ENCODE results near the gene RASAL2. TPM values are rescaled to one million over a fixed set of nuclear protein-coding genes. Genes with fewer than 3 reads are reported as not detected.

RASAL2 gene
- total and polyA plus RNA-seq, 2 of the 13 experiments (the other 11 are each of a cell fraction or from before 2014, with no cell fraction given), result 5.4 to 5.9 TPM

DNA sequence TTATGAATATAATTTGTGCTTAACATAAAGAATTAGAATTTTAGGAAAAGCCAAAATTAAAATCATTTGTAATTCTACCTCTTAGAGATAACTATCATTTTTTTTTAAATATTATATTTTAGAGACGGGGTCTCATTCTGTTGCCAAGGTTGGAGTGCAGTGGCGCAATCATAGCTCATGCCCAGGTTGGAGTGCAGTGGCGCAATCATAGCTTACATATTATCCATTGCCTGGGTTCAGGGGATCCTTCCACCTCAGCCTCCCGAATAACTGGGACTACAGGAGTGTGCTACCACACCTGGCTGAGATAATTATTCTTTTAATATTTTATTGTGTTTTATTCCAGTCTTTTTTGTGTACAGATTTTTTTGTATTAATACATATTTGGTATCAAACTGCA is 8.3 kb downstream of the RASAL2 start (continued):
- TF ChIP-seq, protein P1, sequence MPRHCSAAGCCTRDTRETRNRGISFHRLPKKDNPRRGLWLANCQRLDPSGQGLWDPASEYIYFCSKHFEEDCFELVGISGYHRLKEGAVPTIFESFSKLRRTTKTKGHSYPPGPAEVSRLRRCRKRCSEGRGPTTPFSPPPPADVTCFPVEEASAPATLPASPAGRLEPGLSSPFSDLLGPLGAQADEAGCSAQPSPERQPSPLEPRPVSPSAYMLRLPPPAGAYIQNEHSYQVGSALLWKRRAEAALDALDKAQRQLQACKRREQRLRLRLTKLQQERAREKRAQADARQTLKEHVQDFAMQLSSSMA (CRISPR knock-in tag; IDR thresholded peaks at IDR 0.05), result no peak
- TF ChIP-seq FOXC1 (CRISPR knock-in tag; IDR thresholded peaks at IDR 0.05; ENCODE audit: borderline replicate concordance) (no peak), ZFP37 (CRISPR knock-in tag; IDR thresholded peaks at IDR 0.05; ENCODE audit: borderline replicate concordance) (no peak), ADNP (CRISPR knock-in tag; IDR thresholded peaks at IDR 0.05) (no peak), TBP (CRISPR knock-in tag; IDR thresholded peaks at IDR 0.05) (no peak), SALL1 (CRISPR knock-in tag; IDR thresholded peaks at IDR 0.05) (peak; percentile 48; the same call in 1 of the 2 replicates), SNAI1 (CRISPR knock-in tag; IDR thresholded peaks at IDR 0.05; ENCODE audit: borderline replicate concordance) (no peak), HIVEP1 (CRISPR knock-in tag; IDR thresholded peaks at IDR 0.05) (no peak), SP140L (CRISPR knock-in tag; IDR thresholded peaks at IDR 0.05; ENCODE audit: borderline replicate concordance) (no peak), ESRRA (CRISPR knock-in tag; IDR thresholded peaks at IDR 0.05; ENCODE audit: low read depth) (no peak), ATF7-NPFF (CRISPR knock-in tag; IDR thresholded peaks at IDR 0.05; ENCODE audit: low read depth) (no peak), HMG20A (CRISPR knock-in tag; IDR thresholded peaks at IDR 0.05; ENCODE audit: borderline replicate concordance) (no peak), HOXA3 (CRISPR knock-in tag; IDR thresholded peaks at IDR 0.05) (peak; percentile 31; the same call in 1 of the 2 replicates), BHLHE40 (IDR thresholded peaks at IDR 0.05; ENCODE audit: low read length) (no peak), ZNF772 (CRISPR knock-in tag; IDR thresholded peaks at IDR 0.05) (no peak), ZSCAN31 (CRISPR knock-in tag; IDR thresholded peaks at IDR 0.05; ENCODE audit: low read depth) (no peak), MEIS2 (CRISPR knock-in tag; IDR thresholded peaks at IDR 0.05) (no peak), ZZZ3 (CRISPR knock-in tag; IDR thresholded peaks at IDR 0.05; ENCODE audit: borderline replicate concordance) (no peak)
- TF ChIP-seq, protein P2, sequence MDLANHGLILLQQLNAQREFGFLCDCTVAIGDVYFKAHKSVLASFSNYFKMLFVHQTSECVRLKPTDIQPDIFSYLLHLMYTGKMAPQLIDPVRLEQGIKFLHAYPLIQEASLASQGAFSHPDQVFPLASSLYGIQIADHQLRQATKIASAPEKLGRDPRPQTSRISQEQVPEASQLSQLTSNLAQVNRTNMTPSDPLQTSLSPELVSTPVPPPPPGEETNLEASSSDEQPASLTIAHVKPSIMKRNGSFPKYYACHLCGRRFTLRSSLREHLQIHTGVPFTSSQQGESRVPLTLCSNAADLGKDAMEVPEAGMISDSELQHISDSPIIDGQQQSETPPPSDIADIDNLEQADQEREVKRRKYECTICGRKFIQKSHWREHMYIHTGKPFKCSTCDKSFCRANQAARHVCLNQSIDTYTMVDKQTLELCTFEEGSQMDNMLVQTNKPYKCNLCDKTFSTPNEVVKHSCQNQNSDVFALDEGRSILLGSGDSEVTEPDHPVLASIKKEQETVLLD (CRISPR knock-in tag; IDR thresholded peaks at IDR 0.05; ENCODE audit: low read depth), result no peak
- TF ChIP-seq, protein P3, sequence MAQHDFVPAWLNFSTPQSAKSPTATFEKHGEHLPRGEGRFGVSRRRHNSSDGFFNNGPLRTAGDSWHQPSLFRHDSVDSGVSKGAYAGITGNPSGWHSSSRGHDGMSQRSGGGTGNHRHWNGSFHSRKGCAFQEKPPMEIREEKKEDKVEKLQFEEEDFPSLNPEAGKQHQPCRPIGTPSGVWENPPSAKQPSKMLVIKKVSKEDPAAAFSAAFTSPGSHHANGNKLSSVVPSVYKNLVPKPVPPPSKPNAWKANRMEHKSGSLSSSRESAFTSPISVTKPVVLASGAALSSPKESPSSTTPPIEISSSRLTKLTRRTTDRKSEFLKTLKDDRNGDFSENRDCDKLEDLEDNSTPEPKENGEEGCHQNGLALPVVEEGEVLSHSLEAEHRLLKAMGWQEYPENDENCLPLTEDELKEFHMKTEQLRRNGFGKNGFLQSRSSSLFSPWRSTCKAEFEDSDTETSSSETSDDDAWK (CRISPR knock-in tag; IDR thresholded peaks at IDR 0.05), result no peak
- TF ChIP-seq, protein P4, sequence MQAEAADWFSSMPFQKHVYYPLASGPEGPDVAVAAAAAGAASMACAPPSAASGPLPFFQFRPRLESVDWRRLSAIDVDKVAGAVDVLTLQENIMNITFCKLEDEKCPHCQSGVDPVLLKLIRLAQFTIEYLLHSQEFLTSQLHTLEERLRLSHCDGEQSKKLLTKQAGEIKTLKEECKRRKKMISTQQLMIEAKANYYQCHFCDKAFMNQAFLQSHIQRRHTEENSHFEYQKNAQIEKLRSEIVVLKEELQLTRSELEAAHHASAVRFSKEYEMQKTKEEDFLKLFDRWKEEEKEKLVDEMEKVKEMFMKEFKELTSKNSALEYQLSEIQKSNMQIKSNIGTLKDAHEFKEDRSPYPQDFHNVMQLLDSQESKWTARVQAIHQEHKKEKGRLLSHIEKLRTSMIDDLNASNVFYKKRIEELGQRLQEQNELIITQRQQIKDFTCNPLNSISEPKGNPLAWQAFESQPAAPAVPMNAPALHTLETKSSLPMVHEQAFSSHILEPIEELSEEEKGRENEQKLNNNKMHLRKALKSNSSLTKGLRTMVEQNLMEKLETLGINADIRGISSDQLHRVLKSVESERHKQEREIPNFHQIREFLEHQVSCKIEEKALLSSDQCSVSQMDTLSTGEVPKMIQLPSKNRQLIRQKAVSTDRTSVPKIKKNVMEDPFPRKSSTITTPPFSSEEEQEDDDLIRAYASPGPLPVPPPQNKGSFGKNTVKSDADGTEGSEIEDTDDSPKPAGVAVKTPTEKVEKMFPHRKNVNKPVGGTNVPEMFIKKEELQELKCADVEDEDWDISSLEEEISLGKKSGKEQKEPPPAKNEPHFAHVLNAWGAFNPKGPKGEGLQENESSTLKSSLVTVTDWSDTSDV (CRISPR knock-in tag; IDR thresholded peaks at IDR 0.05), result no peak
- TF ChIP-seq, protein P5, sequence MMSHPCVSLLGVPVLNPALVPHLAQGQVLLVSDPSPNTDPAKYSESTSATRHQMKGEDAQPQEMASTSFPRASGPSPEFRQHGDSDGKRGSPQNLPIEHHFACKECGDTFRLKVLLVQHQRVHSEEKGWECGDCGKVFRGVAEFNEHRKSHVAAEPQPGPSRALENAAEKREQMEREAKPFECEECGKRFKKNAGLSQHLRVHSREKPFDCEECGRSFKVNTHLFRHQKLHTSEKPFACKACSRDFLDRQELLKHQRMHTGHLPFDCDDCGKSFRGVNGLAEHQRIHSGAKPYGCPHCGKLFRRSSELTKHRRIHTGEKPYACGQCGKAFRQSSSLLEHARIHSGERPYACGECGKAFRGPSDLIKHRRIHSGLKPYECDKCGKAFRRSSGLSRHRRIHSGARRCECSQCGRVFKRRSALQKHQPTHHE (CRISPR knock-in tag; IDR thresholded peaks at IDR 0.05; ENCODE audit: borderline replicate concordance), result no peak
- TF ChIP-seq, protein P6, sequence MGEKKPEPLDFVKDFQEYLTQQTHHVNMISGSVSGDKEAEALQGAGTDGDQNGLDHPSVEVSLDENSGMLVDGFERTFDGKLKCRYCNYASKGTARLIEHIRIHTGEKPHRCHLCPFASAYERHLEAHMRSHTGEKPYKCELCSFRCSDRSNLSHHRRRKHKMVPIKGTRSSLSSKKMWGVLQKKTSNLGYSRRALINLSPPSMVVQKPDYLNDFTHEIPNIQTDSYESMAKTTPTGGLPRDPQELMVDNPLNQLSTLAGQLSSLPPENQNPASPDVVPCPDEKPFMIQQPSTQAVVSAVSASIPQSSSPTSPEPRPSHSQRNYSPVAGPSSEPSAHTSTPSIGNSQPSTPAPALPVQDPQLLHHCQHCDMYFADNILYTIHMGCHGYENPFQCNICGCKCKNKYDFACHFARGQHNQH (CRISPR knock-in tag; IDR thresholded peaks at IDR 0.05), result no peak

Data from HepG2 (cell line).